NCI-H1105 (cell line): ENCODE measurements around the gene EPM2A.

ENCODE experiments used
- DNase-seq: peaks from one replicate; lab custom pipeline; 2025; lab: John Stamatoyannopoulos, UW

The EPM2A gene

GRCh38 chr6:145670311-145670710 lies 65.0 kb downstream of the EPM2A start:
- no peak for DNase-seq

DNA sequence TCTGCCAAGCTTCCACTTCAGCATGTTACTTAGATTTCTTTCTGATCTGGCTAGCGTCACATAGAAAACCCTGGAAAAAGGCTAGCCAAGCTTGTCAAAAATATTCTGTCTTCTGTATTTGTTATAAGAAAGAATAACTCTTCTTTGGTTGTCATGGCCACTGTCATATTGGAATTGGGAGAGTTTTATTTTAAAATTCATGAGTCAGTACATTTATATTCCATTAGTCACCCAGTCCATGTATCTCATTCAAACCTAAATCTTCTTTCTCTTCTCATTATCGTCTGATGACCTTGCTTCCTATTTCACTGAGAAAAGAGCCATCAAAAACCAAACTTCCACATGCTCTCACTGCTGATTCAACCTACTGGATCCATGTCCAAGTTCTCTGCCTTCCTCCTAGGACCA lies 65.7 kb downstream of the EPM2A start:
- DNase-seq: no peak

- DNase-seq: no peak
These were observed 66.5 kb downstream of the EPM2A start for GRCh38 chr6:145668844-145669243.

- no peak for DNase-seq
These were observed 74.6 kb downstream of the EPM2A start for GRCh38 chr6:145660676-145661075.

DNA sequence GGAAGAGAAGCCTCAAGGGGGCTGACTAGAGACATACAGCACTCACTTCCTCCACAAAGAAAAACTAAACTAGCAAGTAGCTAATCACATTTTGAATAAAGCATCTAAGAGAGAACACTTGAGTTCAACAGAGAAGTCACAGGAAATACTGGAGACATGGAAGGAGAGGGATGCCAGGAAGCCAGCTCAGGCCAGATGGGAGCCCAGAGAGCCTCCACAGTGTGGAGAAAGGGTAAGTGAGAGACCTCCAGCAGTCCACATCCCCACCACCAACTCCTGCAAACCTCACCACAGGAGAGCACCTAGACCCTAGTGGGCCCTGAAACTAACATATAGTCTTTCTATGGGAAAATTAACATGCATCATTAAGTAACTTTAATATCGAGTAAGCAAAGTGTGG lies 79.2 kb downstream of the EPM2A start:
- no peak for DNase-seq

DNA sequence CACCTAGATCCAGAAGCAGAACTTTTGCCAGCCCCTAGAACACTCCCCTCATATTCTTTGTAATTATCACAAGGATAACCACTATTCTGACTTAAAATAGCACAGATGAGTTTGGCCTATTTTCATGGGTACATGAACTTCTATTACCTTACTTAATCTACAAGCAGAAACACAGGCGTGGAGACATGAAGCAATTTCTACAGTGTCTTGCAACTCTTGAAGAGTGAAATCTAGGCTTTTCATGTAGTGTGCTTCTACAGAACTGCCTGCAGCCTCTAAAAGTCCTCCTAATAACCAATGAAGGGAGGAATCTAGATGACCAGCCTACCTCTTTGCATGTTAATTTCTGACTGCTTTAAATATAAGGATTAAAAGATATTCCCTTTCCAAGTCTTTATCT lies 82.7 kb downstream of the EPM2A start:
- no peak for DNase-seq

DNA sequence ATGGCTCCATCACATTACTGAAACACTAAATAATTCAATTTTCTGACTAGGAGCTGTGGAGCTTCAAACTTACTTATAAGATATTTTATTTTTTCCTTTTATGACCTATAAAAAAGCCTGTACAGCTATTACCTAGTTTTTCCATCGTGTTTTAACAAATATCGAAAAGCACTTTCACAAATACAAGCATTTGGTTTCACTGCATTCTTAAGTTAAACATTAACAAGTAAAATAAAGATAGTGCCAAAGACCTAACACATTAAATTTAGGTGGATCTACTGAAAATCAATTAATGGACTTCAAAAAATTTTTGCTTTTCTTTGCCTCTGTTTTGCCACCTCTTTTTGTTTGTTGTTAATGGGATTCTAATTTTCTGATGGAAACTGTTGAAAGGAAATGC lies 83.3 kb downstream of the EPM2A start:
- no peak for DNase-seq

GRCh38 chr6:145648149-145648548 lies 87.2 kb downstream of the EPM2A start:
- DNase-seq: no peak

- DNase-seq: no peak
These were observed 87.7 kb downstream of the EPM2A start for GRCh38 chr6:145647602-145648001.

DNA sequence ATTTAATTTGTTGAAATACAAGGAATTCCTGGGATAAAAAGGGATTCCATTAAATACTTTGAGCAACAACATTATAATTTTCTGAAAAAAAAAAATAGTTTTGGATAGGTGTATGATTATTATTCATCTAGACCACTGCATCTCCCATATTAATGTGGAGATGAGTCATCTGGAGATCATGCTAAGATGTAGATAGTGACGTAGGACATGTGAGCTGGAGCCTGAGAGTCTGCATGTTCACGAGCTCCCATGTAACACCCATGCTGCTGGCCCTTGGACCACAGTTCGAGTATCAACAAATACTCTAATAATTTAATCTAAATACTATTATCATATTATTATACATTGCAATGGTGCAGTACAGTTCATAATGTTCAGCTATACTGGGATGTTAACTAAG lies 91.6 kb downstream of the EPM2A start:
- no peak for DNase-seq

GRCh38 chr6:145633981-145634627 lies 101.2 kb downstream of the EPM2A start:
- DNase-seq: peak; percentile 77

- no peak for DNase-seq
These were observed 102.3 kb downstream of the EPM2A start for GRCh38 chr6:145632971-145633370.

DNA sequence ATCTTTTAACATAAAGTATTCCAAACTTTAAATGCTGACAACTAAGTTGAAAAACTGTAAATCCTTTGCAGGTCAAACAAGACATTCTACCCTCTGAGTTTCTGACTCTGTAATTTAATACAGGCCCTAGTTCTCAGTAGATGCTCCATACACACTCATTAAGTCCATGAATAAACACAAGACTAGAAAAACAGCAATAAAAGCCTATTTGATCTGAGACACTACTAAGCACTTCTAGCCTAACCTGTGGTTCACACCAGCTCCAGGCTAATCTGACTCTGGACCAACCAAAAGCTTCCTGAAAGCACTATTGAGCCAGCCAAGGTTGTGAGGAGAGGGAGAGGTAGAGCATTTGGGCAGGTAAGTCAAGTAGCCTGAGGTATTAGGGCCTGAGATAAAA lies 103.9 kb downstream of the EPM2A start:
- no peak for DNase-seq

- no peak for DNase-seq
These were observed 104.7 kb downstream of the EPM2A start for GRCh38 chr6:145630598-145630997.

DNA sequence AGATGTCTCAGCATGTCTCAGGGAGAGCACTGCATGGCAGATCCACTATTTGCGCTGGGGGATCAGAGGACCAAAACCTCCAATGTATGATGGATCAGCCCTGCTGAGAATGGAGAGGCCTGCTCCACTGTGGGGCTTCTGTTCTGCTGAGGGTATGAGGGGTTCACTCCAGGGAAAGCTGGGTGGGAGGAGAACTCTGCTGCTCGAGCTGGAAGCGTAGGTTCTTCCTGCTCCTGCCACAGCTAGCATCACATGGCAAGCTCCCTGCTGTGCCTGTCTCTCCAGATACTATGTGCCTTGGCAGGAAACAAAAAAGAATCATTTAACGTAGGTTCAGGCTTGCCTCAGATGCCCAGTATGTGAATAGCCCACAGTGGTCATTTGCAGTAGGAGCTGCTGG lies 105.8 kb downstream of the EPM2A start:
- no peak for DNase-seq

GRCh38 chr6:145627451-145627850 lies 107.9 kb downstream of the EPM2A start:
- no peak for DNase-seq

- no peak for DNase-seq
These were observed 108.5 kb downstream of the EPM2A start for GRCh38 chr6:145626857-145627256.

GRCh38 chr6:145623231-145623630 lies 112.1 kb downstream of the EPM2A start:
- DNase-seq: no peak

- DNase-seq: no peak
These were observed 113.5 kb downstream of the EPM2A start for GRCh38 chr6:145621776-145622175.

DNA sequence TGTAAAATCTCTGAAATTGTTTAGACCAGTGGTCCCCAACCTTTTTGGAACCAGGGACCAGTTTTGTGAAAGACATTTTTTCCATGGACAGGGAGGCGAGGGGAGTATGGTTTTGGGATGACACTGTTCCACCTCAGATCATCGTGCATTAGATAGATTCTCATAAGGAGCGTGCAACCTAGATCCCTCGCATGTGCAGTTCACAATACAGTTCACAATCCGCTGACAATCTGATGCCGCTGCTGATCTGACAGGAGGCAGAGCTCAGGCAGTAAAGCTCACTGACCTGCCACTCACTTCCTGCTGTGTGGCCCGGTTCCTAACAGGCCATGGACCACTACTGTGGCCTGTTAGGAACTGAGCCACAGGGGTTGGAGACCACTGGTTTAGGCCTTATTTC lies 115.2 kb downstream of the EPM2A start:
- no peak for DNase-seq

GRCh38 chr6:145609521-145609920 lies 125.8 kb downstream of the EPM2A start:
- no peak for DNase-seq

- DNase-seq: no peak
These were observed 126.5 kb downstream of the EPM2A start for GRCh38 chr6:145608850-145609249.

- no peak for DNase-seq
These were observed 131.3 kb downstream of the EPM2A start for GRCh38 chr6:145603991-145604390.

GRCh38 chr6:145603424-145603833 lies 131.9 kb downstream of the EPM2A start:
- no peak for DNase-seq
